Stimulated activated naive CD8-positive, alpha-beta T cell treated with anti-CD3 and anti-CD28 coated beads, Interleukin-15, amount 100 ng/mL, for 72 hours (primary cell): Measurements from ENCODE around the gene ZNF335.
"Not testable (repeated sequence)": the region's sequence is repeated elsewhere in the genome, so short reads cannot be mapped to it uniquely, and the experiment has no call there.

Experiments
- ATAC-seq: fragments of 150-1000 bp; cut with Tn5 transposase; 2 replicates; pipeline ENCODE4 v1.10.0; 2021; ENCODE audit warnings: mild to moderate bottlenecking, moderate library complexity
- DNase-seq, 2 donors: peaks; one replicate each; pipeline ENCODE4 v3.0.0; 2021 to 2022
- H3K27ac Mint-ChIP-seq, 2 donors: one replicate each; pipeline ENCODE4 v1.8.0; 2022; ENCODE audit warnings: mild to moderate bottlenecking in 2 of 2, mixed read lengths in 2 of 2, moderate library complexity in 2 of 2
- H3K27me3 Mint-ChIP-seq: one replicate; pipeline ENCODE4 v1.8.0; 2022; ENCODE audit warnings: mixed read lengths
- H3K4me1 Mint-ChIP-seq: one replicate; pipeline ENCODE4 v1.8.0; 2022; ENCODE audit warnings: mild to moderate bottlenecking, mixed read lengths
- H3K4me3 Mint-ChIP-seq, 2 donors: one replicate each; pipeline ENCODE4 v1.8.0; 2022; ENCODE audit warnings: mild to moderate bottlenecking in 2 of 2, mixed read lengths in 2 of 2, moderate library complexity in 1 of 2
- H3K9me3 Mint-ChIP-seq, 2 donors: one replicate each; pipeline ENCODE4 v1.8.0; 2022; ENCODE audit warnings: mixed read lengths in 2 of 2

The ZNF335 gene

GRCh38 chr20:45908084-45908483 is 63.9 kb downstream of the ZNF335 start:
- no peaks in the 10 kb centered on the region for H3K9me3 Mint-ChIP-seq
- no peak overlapping the region for H3K27ac Mint-ChIP-seq
- H3K4me1 Mint-ChIP-seq, result peaks cover 34% of the 10 kb centered on the region
- peaks cover 9% of the 10 kb centered on the region for H3K27me3 Mint-ChIP-seq
- DNase-seq (no peak), ATAC-seq (no peak)
- no peak overlapping the region for H3K4me3 Mint-ChIP-seq

DNA sequence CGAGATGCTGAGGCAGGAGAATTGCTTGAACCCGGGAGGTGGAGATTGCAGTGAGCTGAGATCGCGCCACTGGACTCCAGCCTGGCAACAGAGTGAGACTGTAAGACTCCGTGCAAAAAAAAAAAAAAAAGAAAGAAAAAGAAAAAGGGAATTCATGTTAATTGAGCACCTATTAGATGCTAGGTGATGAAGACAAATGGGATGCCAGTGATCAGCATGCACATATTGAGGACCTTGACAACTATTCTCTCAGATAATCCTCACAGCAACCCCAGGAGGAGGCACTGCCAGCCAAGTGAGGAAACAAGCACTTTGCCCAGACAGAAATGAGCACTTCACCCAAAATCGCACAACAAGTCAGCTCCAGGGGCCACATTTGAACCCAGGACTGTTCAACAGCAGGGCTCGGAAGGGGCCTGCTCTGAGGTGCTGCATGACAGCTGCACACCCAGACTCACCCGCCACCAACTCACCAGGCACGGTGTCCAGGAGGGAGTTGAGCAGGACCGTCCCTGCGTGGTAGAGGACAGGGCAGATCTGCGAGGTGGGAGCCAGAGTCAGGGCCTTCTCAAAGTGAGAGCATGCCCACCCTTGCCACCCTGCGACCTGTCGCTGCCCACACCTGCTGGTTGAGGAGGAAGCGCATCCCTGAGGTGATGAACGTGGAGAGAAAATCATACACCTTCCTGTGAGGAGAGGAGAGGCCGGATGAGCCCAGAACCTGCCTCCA is 64.6 kb downstream of the ZNF335 start:
- Mint-ChIP-seq H3K4me1 (peaks cover 32% of the 10 kb centered on the region), H3K27ac (no peak overlapping the region), H3K27me3 (peaks cover 8% of the 10 kb centered on the region), H3K4me3 (no peak overlapping the region), H3K9me3 (no peaks in the 10 kb centered on the region)
- no peak for ATAC-seq
- DNase-seq, result no peak

- Mint-ChIP-seq H3K27me3 (no peaks in the 10 kb centered on the region), H3K27ac (no peak overlapping the region), H3K9me3 (no peaks in the 10 kb centered on the region), H3K4me3 (no peak overlapping the region), H3K4me1 (peaks cover 14% of the 10 kb centered on the region)
- DNase-seq, result no peak
- ATAC-seq, result no peak
Observed at GRCh38 chr20:45905505-45906079, 66.4 kb downstream of the ZNF335 start.

GRCh38 chr20:45904583-45905504 is 67.2 kb downstream of the ZNF335 start:
- no peak for ATAC-seq
- H3K4me1 Mint-ChIP-seq, result peaks cover 7% of the 10 kb centered on the region

GRCh38 chr20:45902199-45902701 is 69.8 kb downstream of the ZNF335 start:
- Mint-ChIP-seq H3K4me1 (no peaks in the 10 kb centered on the region), H3K27me3 (no peaks in the 10 kb centered on the region), H3K9me3 (no peaks in the 10 kb centered on the region), H3K27ac (no peak overlapping the region), H3K4me3 (no peak overlapping the region)
- DNase-seq (no peak), ATAC-seq (no peak)

More at GRCh38 chr20:45904583-45905504, 67.2 kb downstream of the ZNF335 start:
- no peak for DNase-seq
- no peak overlapping the region for H3K27ac Mint-ChIP-seq
- no peak overlapping the region for H3K4me3 Mint-ChIP-seq
- no peaks in the 10 kb centered on the region for H3K27me3 Mint-ChIP-seq
- H3K9me3 Mint-ChIP-seq, result no peaks in the 10 kb centered on the region

- not testable (repeated sequence) for DNase-seq, H3K27me3 Mint-ChIP-seq, H3K27ac Mint-ChIP-seq, H3K4me3 Mint-ChIP-seq, H3K9me3 Mint-ChIP-seq, H3K4me1 Mint-ChIP-seq, ATAC-seq
Observed at GRCh38 chr20:45901332-45901731, 70.7 kb downstream of the ZNF335 start.

- Mint-ChIP-seq H3K4me3 (no peak overlapping the region), H3K4me1 (peaks cover under 1% of the 10 kb centered on the region), H3K9me3 (no peaks in the 10 kb centered on the region), H3K27me3 (no peaks in the 10 kb centered on the region), H3K27ac (peak overlapping the region in 1 of 2 donors; percentile 37)
- DNase-seq, result no peak
- ATAC-seq, result no peak
Observed at GRCh38 chr20:45899046-45899835, 72.8 kb downstream of the ZNF335 start.
